GM21529 (cell line): ENCODE measurements around the gene PTGER4.
"Not testable (repeated sequence)": the region's sequence is repeated elsewhere in the genome, so short reads cannot be mapped to it uniquely, and the experiment has no call there.

Experiments used
- ATAC-seq: cut with Tn5 transposase; IDR thresholded peaks from one replicate; pipeline ENCODE4 v1.9.1; 2021; ENCODE audit not compliant: unreplicated experiment

Gene PTGER4

GRCh38 chr5:40688996-40689395, 9.3 kb downstream of the PTGER4 start:
- no peak for ATAC-seq

- ATAC-seq, result peak; percentile 58
Observed at GRCh38 chr5:40689438-40689837, 9.7 kb downstream of the PTGER4 start.

GRCh38 chr5:40690267-40690666, 10.6 kb downstream of the PTGER4 start:
- no peak for ATAC-seq

GRCh38 chr5:40691894-40692293, 12.2 kb downstream of the PTGER4 start:
- no peak for ATAC-seq

- ATAC-seq, result no peak
Observed at GRCh38 chr5:40694433-40694832, 14.7 kb downstream of the PTGER4 start.

- ATAC-seq, result no peak
Observed at GRCh38 chr5:40700116-40700782, 20.5 kb downstream of the PTGER4 start.

- not testable (repeated sequence) for ATAC-seq
Observed at GRCh38 chr5:40702027-40702426, 22.3 kb downstream of the PTGER4 start.

GRCh38 chr5:40705484-40705883, 25.8 kb downstream of the PTGER4 start:
- ATAC-seq, result not testable (repeated sequence)

- ATAC-seq, result not testable (repeated sequence)
Observed at GRCh38 chr5:40710575-40710974, 30.9 kb downstream of the PTGER4 start.

GRCh38 chr5:40714001-40714400, 34.3 kb downstream of the PTGER4 start:
- ATAC-seq, result no peak

GRCh38 chr5:40716000-40716399, 36.3 kb downstream of the PTGER4 start:
- no peak for ATAC-seq

- ATAC-seq, result no peak
Observed at GRCh38 chr5:40716590-40716989, 36.9 kb downstream of the PTGER4 start.

- no peak for ATAC-seq
Observed at GRCh38 chr5:40717281-40717680, 37.6 kb downstream of the PTGER4 start.

GRCh38 chr5:40720069-40720468, 40.4 kb downstream of the PTGER4 start:
- no peak for ATAC-seq

- not testable (repeated sequence) for ATAC-seq
Observed at GRCh38 chr5:40722497-40722911, 42.8 kb downstream of the PTGER4 start.

- ATAC-seq, result no peak
Observed at GRCh38 chr5:40733434-40733833, 53.7 kb downstream of the PTGER4 start.

GRCh38 chr5:40733879-40734563, 54.3 kb downstream of the PTGER4 start:
- no peak for ATAC-seq

GRCh38 chr5:40734986-40735385, 55.3 kb downstream of the PTGER4 start:
- ATAC-seq, result no peak

- no peak for ATAC-seq
Observed at GRCh38 chr5:40735609-40736008, 55.9 kb downstream of the PTGER4 start.

GRCh38 chr5:40736103-40736875, 56.6 kb downstream of the PTGER4 start:
- ATAC-seq, result peak; percentile 76

GRCh38 chr5:40738502-40738901, 58.8 kb downstream of the PTGER4 start:
- ATAC-seq, result no peak
